Measurements from ENCODE around the gene PLPPR1. TPM values are rescaled to one million over a fixed set of nuclear protein-coding genes. Genes with fewer than 3 reads are reported as not detected.
"Not testable (repeated sequence)": the region's sequence is repeated elsewhere in the genome, so short reads cannot be mapped to it uniquely, and the experiment has no call there.

The PLPPR1 gene
- total RNA-seq, 1 experiment from 2014 or later: 2.4 TPM

GRCh38 chr9:101326501-101326900, 298.0 kb downstream of the PLPPR1 start:
- H3K4ac ChIP-seq (ENCODE audit: low read depth, low read length): no peak overlapping the region
- no peak overlapping the region for H2BK5ac ChIP-seq (ENCODE audit: insufficient read length, low read length)
- no peak overlapping the region for H2BK20ac ChIP-seq (ENCODE audit: low read depth, low read length, poor library complexity, severe bottlenecking)
- no peaks in the 10 kb centered on the region for H3K79me2 ChIP-seq (ENCODE audit: insufficient read depth, low read length)
- H3K56ac ChIP-seq (ENCODE audit: insufficient read length, low read depth, low read length): no peak overlapping the region
- no peak overlapping the region for H2BK15ac ChIP-seq (ENCODE audit: low read depth, low read length)
- DNase-seq: no peak
- no peak overlapping the region for H2AK5ac ChIP-seq (ENCODE audit: insufficient read length, low read length)
- H3T11ph ChIP-seq (ENCODE audit: low read length): no peak overlapping the region
- H2AFZ ChIP-seq (ENCODE audit: low read length): no peak overlapping the region
- no peaks in the 10 kb centered on the region for H3K79me1 ChIP-seq (ENCODE audit: insufficient read depth, low read depth, low read length, poor library complexity, severe bottlenecking)
- H3K4me2 ChIP-seq (ENCODE audit: insufficient read depth, insufficient read length, low read length): no peak overlapping the region
- H3K27ac ChIP-seq (ENCODE audit: insufficient read length, low read depth, low read length): no peak overlapping the region
- Mint-ChIP-seq H3K9me3 (peaks cover 6 to 11% of the 10 kb centered on the region in 2 experiments), H3K4me1 (peaks cover 20 to 25% of the 10 kb centered on the region in 2 experiments), H3K4me3 (0 out of 5 replicates have a peak overlapping the region, but pooled peaks of 1 of the 2 experiments have one; percentile 32), H3K27ac (peak overlapping the region; percentile 71 to 93 (median 86); a peak in 5 of 7 replicates), H3K27me3 (ENCODE audit: low read depth) (no peaks in the 10 kb centered on the region), H3K36me3 (ENCODE audit: insufficient read depth in 1 of 3, low read depth in 3 of 3) (peaks cover 4 to 7% (median 6%) of the 10 kb centered on the region in 3 experiments; a peak in 6 of 7 replicates)
- no peak overlapping the region for H3K23ac ChIP-seq (ENCODE audit: insufficient read length, low read depth, low read length)
- no peak overlapping the region for H3K9ac ChIP-seq (ENCODE audit: extremely low read depth, insufficient read length, low read length)
- H4K8ac ChIP-seq (replicated peaks; ENCODE audit: insufficient read length, low read depth, low read length): no peak overlapping the region
- no peaks in the 10 kb centered on the region for H3K4me1 ChIP-seq (ENCODE audit: insufficient read depth, low read length)
- no peaks in the 10 kb centered on the region for H4K20me1 ChIP-seq (ENCODE audit: control insufficient read depth, insufficient read depth, insufficient read length)
- no peaks in the 10 kb centered on the region for H3K23me2 ChIP-seq (ENCODE audit: insufficient read length, low read depth, low read length, poor library complexity, severe bottlenecking)
- TF ChIP-seq, protein P1, sequence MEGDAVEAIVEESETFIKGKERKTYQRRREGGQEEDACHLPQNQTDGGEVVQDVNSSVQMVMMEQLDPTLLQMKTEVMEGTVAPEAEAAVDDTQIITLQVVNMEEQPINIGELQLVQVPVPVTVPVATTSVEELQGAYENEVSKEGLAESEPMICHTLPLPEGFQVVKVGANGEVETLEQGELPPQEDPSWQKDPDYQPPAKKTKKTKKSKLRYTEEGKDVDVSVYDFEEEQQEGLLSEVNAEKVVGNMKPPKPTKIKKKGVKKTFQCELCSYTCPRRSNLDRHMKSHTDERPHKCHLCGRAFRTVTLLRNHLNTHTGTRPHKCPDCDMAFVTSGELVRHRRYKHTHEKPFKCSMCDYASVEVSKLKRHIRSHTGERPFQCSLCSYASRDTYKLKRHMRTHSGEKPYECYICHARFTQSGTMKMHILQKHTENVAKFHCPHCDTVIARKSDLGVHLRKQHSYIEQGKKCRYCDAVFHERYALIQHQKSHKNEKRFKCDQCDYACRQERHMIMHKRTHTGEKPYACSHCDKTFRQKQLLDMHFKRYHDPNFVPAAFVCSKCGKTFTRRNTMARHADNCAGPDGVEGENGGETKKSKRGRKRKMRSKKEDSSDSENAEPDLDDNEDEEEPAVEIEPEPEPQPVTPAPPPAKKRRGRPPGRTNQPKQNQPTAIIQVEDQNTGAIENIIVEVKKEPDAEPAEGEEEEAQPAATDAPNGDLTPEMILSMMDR (conservative IDR thresholded peaks at IDR 0.05): no peak
- no peak overlapping the region for H3K18ac ChIP-seq (ENCODE audit: insufficient read length, low read depth, low read length)
- H4K5ac ChIP-seq (ENCODE audit: insufficient read length, low read depth, low read length): no peak overlapping the region
- no CpG with 5 or more reads among the region's 1 CpG for WGBS (ENCODE audit: extremely low coverage, insufficient read length, low lambda C conversion rate)
- H4K91ac ChIP-seq (ENCODE audit: insufficient read length, low read depth, low read length): no peak overlapping the region
- H2BK120ac ChIP-seq (ENCODE audit: low read depth, low read length, poor library complexity, severe bottlenecking): no peak overlapping the region
- no peaks in the 10 kb centered on the region for H3K9me3 ChIP-seq (ENCODE audit: control insufficient read depth, low read depth, low read length)
- H3K27me3 ChIP-seq (ENCODE audit: insufficient read depth, low read length): no peaks in the 10 kb centered on the region
- no peak overlapping the region for H2BK12ac ChIP-seq (ENCODE audit: insufficient read length, low read depth, low read length)
- H3K14ac ChIP-seq (ENCODE audit: insufficient read depth, low read length): no peak overlapping the region

- H4K5ac ChIP-seq (ENCODE audit: insufficient read length, low read depth, low read length); H3K4me1 ChIP-seq (ENCODE audit: insufficient read depth, low read length); H4K20me1 ChIP-seq (ENCODE audit: control insufficient read depth, insufficient read depth, insufficient read length); H3K18ac ChIP-seq (ENCODE audit: insufficient read length, low read depth, low read length); H2BK12ac ChIP-seq (ENCODE audit: insufficient read length, low read depth, low read length); H3K23me2 ChIP-seq (ENCODE audit: insufficient read length, low read depth, low read length, poor library complexity, severe bottlenecking); H3K23ac ChIP-seq (ENCODE audit: insufficient read length, low read depth, low read length); H3K4me2 ChIP-seq (ENCODE audit: insufficient read depth, insufficient read length, low read length); H3K27me3 Mint-ChIP-seq (ENCODE audit: low read depth); H2BK20ac ChIP-seq (ENCODE audit: low read depth, low read length, poor library complexity, severe bottlenecking); H3K36me3 Mint-ChIP-seq (ENCODE audit: insufficient read depth in 1 of 3, low read depth in 3 of 3); H3K79me2 ChIP-seq (ENCODE audit: insufficient read depth, low read length); H3K9ac ChIP-seq (ENCODE audit: extremely low read depth, insufficient read length, low read length); H2BK15ac ChIP-seq (ENCODE audit: low read depth, low read length); H3K79me1 ChIP-seq (ENCODE audit: insufficient read depth, low read depth, low read length, poor library complexity, severe bottlenecking); H2BK5ac ChIP-seq (ENCODE audit: insufficient read length, low read length); H4K91ac ChIP-seq (ENCODE audit: insufficient read length, low read depth, low read length); H3K27me3 ChIP-seq (ENCODE audit: insufficient read depth, low read length); H3K27ac ChIP-seq (ENCODE audit: insufficient read length, low read depth, low read length); H2BK120ac ChIP-seq (ENCODE audit: low read depth, low read length, poor library complexity, severe bottlenecking); H3K4me3 Mint-ChIP-seq; H3K14ac ChIP-seq (ENCODE audit: insufficient read depth, low read length); H2AK5ac ChIP-seq (ENCODE audit: insufficient read length, low read length); H3K56ac ChIP-seq (ENCODE audit: insufficient read length, low read depth, low read length); H3T11ph ChIP-seq (ENCODE audit: low read length); DNase-seq; H2AFZ ChIP-seq (ENCODE audit: low read length); H4K8ac ChIP-seq (replicated peaks; ENCODE audit: insufficient read length, low read depth, low read length); H3K4ac ChIP-seq (ENCODE audit: low read depth, low read length); H3K9me3 ChIP-seq (ENCODE audit: control insufficient read depth, low read depth, low read length): not testable (repeated sequence)
- WGBS (ENCODE audit: extremely low coverage, insufficient read length, low lambda C conversion rate): no CpG with 5 or more reads among the region's 3 CpGs
- peaks cover 6 to 11% of the 10 kb centered on the region in 2 experiments for H3K9me3 Mint-ChIP-seq
- 0 out of 7 replicates have a peak overlapping the region, but pooled peaks of 1 of the 3 experiments have one; percentile 6 for H3K27ac Mint-ChIP-seq
- peaks cover 20 to 25% of the 10 kb centered on the region in 2 experiments for H3K4me1 Mint-ChIP-seq
These were observed 298.9 kb downstream of the PLPPR1 start for GRCh38 chr9:101327422-101327909.
